H1 (cell line): ENCODE data around the gene EBF3. TPM values are rescaled to one million over a fixed set of nuclear protein-coding genes. Genes with fewer than 3 reads are reported as not detected.

ENCODE experiments used
- CREB1 ChIP-seq: IDR thresholded peaks from 2 replicates; pipeline ENCODE4 v1.6.1; 2012; ENCODE audit warnings: inconsistent platforms
- POLR2AphosphoS5 ChIP-seq: IDR thresholded peaks from 2 replicates; pipeline ENCODE4 v1.6.1; 2011; ENCODE audit warnings: low read depth, low read length
- SP2 ChIP-seq: IDR thresholded peaks from 2 replicates; pipeline ENCODE4 v1.6.1; 2012; ENCODE audit warnings: mild to moderate bottlenecking, low read length, inconsistent platforms
- ZNF274 ChIP-seq: IDR thresholded peaks from 2 replicates; pipeline ENCODE4 v1.7.0; 2012; ENCODE audit warnings: low read length, borderline replicate concordance; ENCODE audit errors: extremely low read depth
- polyA plus RNA-seq, 7 experiments: library from polyadenylated mRNA; depleted of rRNA in 3 of 7; stranded (reverse) in 5 of 7; unstranded in 2 of 7; fragments of >200 nt in 5 of 7; fragments of 200-250 nt in 2 of 7; gene quantifications; 1 replicate in 5 of 7; 2 replicates in 1 of 7; 4 replicates in 1 of 7; pipeline versions ENCODE4 v1.2.1 to v1.2.3, GENCODE V29; 2011 to 2013; ENCODE audit warnings: missing spikeins in 2 of 7, mixed read lengths in 2 of 7
- total RNA-seq: library from RNA; stranded (reverse); fragmentation: NEBNext Ultra II Directional; extraction: Animal tissue kit (Norgen Biotek cat#: 25700); gene quantifications from 2 replicates; pipeline ENCODE4 v1.2.1, GENCODE V29; 2021
- TF ChIP-seq, protein P1 (sequence below): fragments of 300-600 bp; sonication (generic); IDR thresholded peaks from 2 replicates; pipeline ENCODE4 v1.7.1; 2012; ENCODE audit warnings: low read length, moderate library complexity, mild to moderate bottlenecking, inconsistent platforms; ENCODE audit not compliant: insufficient replicate concordance

Gene EBF3
- total and polyA plus RNA-seq, 2 of the 8 experiments (the other 6 are each of a cell fraction or from before 2014, with no cell fraction given): 0.08 to 0.26 TPM

DNA sequence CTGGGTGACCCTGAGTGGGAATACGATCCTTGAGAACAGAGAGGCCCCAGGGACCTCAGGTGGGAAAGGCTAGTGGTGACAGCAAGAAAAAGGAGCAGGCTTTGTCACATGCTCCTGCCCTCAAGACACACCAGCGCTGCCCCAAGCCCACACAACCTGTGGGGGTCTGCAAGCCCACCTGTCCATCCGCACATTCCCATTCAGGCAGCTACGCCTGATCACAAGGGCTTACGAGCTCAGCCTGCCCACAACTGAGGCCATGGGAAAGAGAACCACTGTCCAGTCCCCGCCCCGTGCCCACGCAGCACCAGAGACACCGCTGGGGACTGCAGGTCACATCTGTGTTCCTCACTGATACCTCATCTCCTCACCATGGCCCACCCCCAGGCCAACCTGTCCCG, 26.7 kb downstream of the EBF3 start (continued):
- TF ChIP-seq, protein P1, sequence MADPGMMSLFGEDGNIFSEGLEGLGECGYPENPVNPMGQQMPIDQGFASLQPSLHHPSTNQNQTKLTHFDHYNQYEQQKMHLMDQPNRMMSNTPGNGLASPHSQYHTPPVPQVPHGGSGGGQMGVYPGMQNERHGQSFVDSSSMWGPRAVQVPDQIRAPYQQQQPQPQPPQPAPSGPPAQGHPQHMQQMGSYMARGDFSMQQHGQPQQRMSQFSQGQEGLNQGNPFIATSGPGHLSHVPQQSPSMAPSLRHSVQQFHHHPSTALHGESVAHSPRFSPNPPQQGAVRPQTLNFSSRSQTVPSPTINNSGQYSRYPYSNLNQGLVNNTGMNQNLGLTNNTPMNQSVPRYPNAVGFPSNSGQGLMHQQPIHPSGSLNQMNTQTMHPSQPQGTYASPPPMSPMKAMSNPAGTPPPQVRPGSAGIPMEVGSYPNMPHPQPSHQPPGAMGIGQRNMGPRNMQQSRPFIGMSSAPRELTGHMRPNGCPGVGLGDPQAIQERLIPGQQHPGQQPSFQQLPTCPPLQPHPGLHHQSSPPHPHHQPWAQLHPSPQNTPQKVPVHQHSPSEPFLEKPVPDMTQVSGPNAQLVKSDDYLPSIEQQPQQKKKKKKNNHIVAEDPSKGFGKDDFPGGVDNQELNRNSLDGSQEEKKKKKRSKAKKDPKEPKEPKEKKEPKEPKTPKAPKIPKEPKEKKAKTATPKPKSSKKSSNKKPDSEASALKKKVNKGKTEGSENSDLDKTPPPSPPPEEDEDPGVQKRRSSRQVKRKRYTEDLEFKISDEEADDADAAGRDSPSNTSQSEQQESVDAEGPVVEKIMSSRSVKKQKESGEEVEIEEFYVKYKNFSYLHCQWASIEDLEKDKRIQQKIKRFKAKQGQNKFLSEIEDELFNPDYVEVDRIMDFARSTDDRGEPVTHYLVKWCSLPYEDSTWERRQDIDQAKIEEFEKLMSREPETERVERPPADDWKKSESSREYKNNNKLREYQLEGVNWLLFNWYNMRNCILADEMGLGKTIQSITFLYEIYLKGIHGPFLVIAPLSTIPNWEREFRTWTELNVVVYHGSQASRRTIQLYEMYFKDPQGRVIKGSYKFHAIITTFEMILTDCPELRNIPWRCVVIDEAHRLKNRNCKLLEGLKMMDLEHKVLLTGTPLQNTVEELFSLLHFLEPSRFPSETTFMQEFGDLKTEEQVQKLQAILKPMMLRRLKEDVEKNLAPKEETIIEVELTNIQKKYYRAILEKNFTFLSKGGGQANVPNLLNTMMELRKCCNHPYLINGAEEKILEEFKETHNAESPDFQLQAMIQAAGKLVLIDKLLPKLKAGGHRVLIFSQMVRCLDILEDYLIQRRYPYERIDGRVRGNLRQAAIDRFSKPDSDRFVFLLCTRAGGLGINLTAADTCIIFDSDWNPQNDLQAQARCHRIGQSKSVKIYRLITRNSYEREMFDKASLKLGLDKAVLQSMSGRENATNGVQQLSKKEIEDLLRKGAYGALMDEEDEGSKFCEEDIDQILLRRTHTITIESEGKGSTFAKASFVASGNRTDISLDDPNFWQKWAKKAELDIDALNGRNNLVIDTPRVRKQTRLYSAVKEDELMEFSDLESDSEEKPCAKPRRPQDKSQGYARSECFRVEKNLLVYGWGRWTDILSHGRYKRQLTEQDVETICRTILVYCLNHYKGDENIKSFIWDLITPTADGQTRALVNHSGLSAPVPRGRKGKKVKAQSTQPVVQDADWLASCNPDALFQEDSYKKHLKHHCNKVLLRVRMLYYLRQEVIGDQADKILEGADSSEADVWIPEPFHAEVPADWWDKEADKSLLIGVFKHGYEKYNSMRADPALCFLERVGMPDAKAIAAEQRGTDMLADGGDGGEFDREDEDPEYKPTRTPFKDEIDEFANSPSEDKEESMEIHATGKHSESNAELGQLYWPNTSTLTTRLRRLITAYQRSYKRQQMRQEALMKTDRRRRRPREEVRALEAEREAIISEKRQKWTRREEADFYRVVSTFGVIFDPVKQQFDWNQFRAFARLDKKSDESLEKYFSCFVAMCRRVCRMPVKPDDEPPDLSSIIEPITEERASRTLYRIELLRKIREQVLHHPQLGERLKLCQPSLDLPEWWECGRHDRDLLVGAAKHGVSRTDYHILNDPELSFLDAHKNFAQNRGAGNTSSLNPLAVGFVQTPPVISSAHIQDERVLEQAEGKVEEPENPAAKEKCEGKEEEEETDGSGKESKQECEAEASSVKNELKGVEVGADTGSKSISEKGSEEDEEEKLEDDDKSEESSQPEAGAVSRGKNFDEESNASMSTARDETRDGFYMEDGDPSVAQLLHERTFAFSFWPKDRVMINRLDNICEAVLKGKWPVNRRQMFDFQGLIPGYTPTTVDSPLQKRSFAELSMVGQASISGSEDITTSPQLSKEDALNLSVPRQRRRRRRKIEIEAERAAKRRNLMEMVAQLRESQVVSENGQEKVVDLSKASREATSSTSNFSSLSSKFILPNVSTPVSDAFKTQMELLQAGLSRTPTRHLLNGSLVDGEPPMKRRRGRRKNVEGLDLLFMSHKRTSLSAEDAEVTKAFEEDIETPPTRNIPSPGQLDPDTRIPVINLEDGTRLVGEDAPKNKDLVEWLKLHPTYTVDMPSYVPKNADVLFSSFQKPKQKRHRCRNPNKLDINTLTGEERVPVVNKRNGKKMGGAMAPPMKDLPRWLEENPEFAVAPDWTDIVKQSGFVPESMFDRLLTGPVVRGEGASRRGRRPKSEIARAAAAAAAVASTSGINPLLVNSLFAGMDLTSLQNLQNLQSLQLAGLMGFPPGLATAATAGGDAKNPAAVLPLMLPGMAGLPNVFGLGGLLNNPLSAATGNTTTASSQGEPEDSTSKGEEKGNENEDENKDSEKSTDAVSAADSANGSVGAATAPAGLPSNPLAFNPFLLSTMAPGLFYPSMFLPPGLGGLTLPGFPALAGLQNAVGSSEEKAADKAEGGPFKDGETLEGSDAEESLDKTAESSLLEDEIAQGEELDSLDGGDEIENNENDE: no peak
- no peak for TF ChIP-seq POLR2AphosphoS5
- TF ChIP-seq ZNF274: no peak
- no peak for TF ChIP-seq CREB1
- no peak for TF ChIP-seq SP2
